ENCODE results near the gene CD99.
"Not testable (repeated sequence)": the region's sequence is repeated elsewhere in the genome, so short reads cannot be mapped to it uniquely, and the experiment has no call there.

CD99 gene

GRCh38 chrX:2673611-2674010 is 17.5 kb upstream of the CD99 start:
- Histone ChIP-seq H3K36me3 (ENCODE audit: control insufficient read depth, insufficient read depth, low read length) (no peaks in the 10 kb centered on the region), H3K4me2 (ENCODE audit: low read length) (no peak overlapping the region), H3K27ac (no peak overlapping the region), H3K4me3 (ENCODE audit: low read depth, low read length) (no peak overlapping the region), H3K9me3 (ENCODE audit: control insufficient read depth, low read length) (no peaks in the 10 kb centered on the region), H3K4me1 (no peaks in the 10 kb centered on the region), H3K9ac (no peak overlapping the region), H3K27me3 (ENCODE audit: control insufficient read depth, insufficient read depth, low read length) (no peaks in the 10 kb centered on the region), H3K79me2 (no peaks in the 10 kb centered on the region), H2AFZ (no peak overlapping the region)
- TF ChIP-seq, protein P1, sequence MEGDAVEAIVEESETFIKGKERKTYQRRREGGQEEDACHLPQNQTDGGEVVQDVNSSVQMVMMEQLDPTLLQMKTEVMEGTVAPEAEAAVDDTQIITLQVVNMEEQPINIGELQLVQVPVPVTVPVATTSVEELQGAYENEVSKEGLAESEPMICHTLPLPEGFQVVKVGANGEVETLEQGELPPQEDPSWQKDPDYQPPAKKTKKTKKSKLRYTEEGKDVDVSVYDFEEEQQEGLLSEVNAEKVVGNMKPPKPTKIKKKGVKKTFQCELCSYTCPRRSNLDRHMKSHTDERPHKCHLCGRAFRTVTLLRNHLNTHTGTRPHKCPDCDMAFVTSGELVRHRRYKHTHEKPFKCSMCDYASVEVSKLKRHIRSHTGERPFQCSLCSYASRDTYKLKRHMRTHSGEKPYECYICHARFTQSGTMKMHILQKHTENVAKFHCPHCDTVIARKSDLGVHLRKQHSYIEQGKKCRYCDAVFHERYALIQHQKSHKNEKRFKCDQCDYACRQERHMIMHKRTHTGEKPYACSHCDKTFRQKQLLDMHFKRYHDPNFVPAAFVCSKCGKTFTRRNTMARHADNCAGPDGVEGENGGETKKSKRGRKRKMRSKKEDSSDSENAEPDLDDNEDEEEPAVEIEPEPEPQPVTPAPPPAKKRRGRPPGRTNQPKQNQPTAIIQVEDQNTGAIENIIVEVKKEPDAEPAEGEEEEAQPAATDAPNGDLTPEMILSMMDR (IDR thresholded peaks at IDR 0.05), result no peak

- H3K9me3 ChIP-seq (ENCODE audit: control insufficient read depth, low read length); H3K4me1 ChIP-seq; H3K79me2 ChIP-seq; H2AFZ ChIP-seq; H3K36me3 ChIP-seq (ENCODE audit: control insufficient read depth, insufficient read depth, low read length); H3K27ac ChIP-seq; H3K4me3 ChIP-seq (ENCODE audit: low read depth, low read length); H3K9ac ChIP-seq; H3K4me2 ChIP-seq (ENCODE audit: low read length); H3K27me3 ChIP-seq (ENCODE audit: control insufficient read depth, insufficient read depth, low read length): not testable (repeated sequence)
These were observed 15.4 kb upstream of the CD99 start for GRCh38 chrX:2675657-2676200.

DNA sequence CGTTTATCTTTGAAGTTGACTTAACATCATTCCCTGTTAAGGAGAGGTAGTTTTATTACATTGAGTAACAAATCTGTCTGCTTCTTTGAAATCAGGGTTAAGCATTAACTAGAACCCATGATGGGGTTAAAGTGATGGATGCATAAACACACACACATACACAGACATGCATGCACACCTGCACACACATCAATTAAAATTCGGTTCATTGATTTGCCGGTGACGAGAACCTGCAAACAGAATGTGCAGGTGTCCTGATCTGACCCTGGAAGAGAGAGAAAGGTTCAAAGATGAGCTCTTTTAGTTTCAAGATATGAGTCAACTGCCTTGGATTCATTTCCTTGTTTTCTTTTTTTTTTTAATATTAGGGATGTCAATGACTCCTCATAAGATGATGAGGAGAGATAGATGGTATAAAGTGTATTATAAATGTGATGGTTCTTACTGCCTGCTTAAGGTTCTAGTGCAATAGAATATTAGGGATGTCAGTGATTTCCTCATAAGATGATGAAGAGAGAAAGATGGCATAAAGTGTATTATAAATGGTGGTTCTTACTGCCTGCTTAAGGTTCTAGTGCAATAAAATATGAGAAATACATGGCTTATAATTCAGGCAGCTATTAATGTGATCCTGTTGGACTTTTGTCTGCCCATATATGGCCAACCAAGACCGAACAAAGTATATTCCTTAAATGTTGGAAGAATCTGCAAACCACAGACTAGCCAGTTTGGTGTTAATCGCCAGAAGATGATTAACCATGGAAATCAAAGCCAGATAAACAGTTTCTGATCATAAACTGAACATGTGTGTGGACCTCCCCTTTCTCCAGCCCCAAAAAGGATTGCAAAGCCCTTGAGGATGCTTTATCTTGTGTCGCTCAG is 14.1 kb upstream of the CD99 start:
- Histone ChIP-seq H3K9ac (no peak overlapping the region), H3K79me2 (no peaks in the 10 kb centered on the region), H3K27me3 (ENCODE audit: control insufficient read depth, insufficient read depth, low read length) (no peaks in the 10 kb centered on the region), H3K4me3 (ENCODE audit: low read depth, low read length) (no peak overlapping the region), H3K4me2 (ENCODE audit: low read length) (no peak overlapping the region), H3K27ac (no peak overlapping the region), H3K36me3 (ENCODE audit: control insufficient read depth, insufficient read depth, low read length) (no peaks in the 10 kb centered on the region), H3K9me3 (ENCODE audit: control insufficient read depth, low read length) (no peaks in the 10 kb centered on the region), H2AFZ (no peak overlapping the region), H3K4me1 (peaks cover 2% of the 10 kb centered on the region)
- TF ChIP-seq, protein P1 (IDR thresholded peaks at IDR 0.05), result no peak

DNA sequence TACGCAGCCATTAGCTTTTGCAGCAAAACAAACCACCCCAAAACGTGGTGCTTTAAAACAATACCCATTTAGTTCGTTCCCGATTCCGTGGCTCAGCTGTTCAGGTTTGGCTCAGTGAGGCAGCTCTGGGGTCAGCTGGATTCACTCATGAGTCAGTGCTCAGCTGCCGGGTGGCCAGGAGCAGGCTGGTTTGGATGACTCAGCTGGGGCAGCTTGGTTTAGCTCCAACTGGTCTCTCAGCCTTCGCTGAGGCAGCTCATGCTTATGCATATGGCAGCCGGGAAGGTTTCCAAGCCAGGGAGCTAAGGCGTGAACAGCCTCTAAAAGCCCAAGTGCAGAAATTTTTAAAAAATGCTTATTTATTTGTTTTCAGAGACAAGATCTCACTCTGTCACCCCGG is 13.3 kb upstream of the CD99 start:
- Histone ChIP-seq H3K9ac (no peak overlapping the region), H3K27me3 (ENCODE audit: control insufficient read depth, insufficient read depth, low read length) (no peaks in the 10 kb centered on the region)

DNA sequence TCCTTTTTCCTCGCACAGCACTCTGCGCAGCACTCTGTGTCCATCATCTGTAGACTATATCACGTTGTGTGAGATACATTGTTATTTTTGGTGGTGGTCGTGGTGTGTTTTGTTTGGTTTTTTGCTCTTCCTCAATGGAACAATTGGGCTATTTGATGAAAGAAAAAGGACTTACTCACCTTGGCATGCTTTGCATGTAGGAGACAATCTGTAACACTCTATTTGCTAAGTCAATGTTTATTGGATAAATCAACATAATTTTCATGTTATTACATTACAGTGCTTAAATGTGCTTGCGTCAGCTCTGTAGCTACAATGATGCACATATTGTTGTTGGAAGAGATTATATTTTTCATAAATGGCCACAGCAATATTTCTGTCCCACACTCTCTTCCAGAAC is 12.5 kb upstream of the CD99 start:
- no peaks in the 10 kb centered on the region for H3K27me3 ChIP-seq (ENCODE audit: control insufficient read depth, insufficient read depth, low read length)
- no peak overlapping the region for H3K27ac ChIP-seq
- TF ChIP-seq, protein P1 (IDR thresholded peaks at IDR 0.05), result no peak
- H3K79me2 ChIP-seq, result no peaks in the 10 kb centered on the region
- H3K9ac ChIP-seq, result no peak overlapping the region
- H2AFZ ChIP-seq, result no peak overlapping the region
- H3K4me1 ChIP-seq, result peaks cover 2% of the 10 kb centered on the region
- H3K4me3 ChIP-seq (ENCODE audit: low read depth, low read length), result no peak overlapping the region
- no peaks in the 10 kb centered on the region for H3K9me3 ChIP-seq (ENCODE audit: control insufficient read depth, low read length)
- no peak overlapping the region for H3K4me2 ChIP-seq (ENCODE audit: low read length)
- H3K36me3 ChIP-seq (ENCODE audit: control insufficient read depth, insufficient read depth, low read length), result no peaks in the 10 kb centered on the region

More for the DNA sequence above, 13.3 kb upstream of the CD99 start:
- H3K79me2 ChIP-seq, result no peaks in the 10 kb centered on the region
- peaks cover 2% of the 10 kb centered on the region for H3K4me1 ChIP-seq
- no peaks in the 10 kb centered on the region for H3K9me3 ChIP-seq (ENCODE audit: control insufficient read depth, low read length)
- TF ChIP-seq, protein P1 (IDR thresholded peaks at IDR 0.05), result no peak
- no peak overlapping the region for H2AFZ ChIP-seq
- peak overlapping the region; percentile 9 for H3K4me2 ChIP-seq (ENCODE audit: low read length)
- H3K36me3 ChIP-seq (ENCODE audit: control insufficient read depth, insufficient read depth, low read length), result no peaks in the 10 kb centered on the region
- no peak overlapping the region for H3K4me3 ChIP-seq (ENCODE audit: low read depth, low read length)
- H3K27ac ChIP-seq, result no peak overlapping the region
